ENCODE data around the gene C19orf53. TPM values are rescaled to one million over a fixed set of nuclear protein-coding genes. Genes with fewer than 3 reads are reported as not detected.

C19orf53 gene
- total and polyA plus RNA-seq, 2 donors (not counting 3 experiments of a cell fraction or from before 2014, with no cell fraction given): 113 to 239 TPM

DNA sequence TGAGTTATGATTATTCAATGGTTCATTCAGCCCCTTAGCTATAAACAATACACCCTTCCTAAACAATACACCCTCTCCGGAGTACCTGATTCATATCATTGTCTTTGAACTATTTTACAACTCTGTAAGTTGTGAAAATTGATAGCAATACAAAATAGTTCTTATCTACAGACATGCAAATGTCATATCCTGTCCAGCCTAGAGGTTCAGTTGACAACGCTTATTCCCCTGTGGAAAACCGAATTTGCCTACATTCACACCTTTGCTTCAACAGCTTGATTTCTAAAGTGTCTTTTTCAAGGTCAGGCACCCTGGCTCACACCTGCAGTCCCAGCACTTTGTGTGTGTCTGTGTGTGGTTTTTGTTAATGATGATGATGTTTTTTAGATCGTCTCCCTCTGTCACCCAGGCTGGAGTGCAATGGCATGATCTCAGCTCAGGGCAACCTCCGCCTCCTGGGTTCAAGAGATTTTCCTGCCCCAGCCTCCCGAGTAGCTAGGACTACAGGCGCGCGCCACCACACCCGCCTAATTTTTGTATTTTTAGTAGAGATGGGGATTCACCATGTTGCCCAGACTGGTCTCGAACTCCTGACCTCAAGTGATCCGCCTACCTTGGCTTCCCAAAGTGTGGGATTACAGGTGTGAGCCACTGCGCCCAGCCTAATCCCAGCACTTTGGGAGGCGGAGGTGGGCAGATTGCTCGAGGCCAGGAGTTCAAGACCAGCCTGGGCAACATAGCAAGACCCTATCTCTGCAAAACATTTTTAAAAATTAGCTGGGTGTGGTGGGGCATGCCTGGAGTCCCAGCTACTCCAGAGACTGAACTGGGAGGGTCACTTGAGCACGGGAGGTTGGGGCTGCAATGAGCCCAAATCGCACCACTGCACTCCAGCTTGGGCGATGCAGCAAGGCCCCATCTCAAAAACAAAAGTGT is 9.6 kb downstream of the C19orf53 start:
- ChIA-PET POLR2A (no interaction called here), CTCF (interaction anchor here (0.7 to 4.8 kb wide), 16 partner anchors 10 to 289 kb away, joined by 3 to 62 read pairs (median 4); partner anchors contain the start of genes C19orf53, MISP3 and ZSWIM4)
- no peaks in the 10 kb centered on the region for H3K9me1 ChIP-seq (replicated peaks; ENCODE audit: control insufficient read depth, extremely low read depth, insufficient read depth, low read length)
- dilution Hi-C loops (cut with MboI; ENCODE audit: extremely low pct_ligation_motif_present, low sequenced_read_pairs): no loop called here
- H3K79me2 ChIP-seq (ENCODE audit: control insufficient read depth, insufficient read depth, low read length): no peaks in the 10 kb centered on the region
- no peaks in the 10 kb centered on the region for H3K27me3 ChIP-seq (ENCODE audit: control insufficient read depth in 2 of 2, insufficient read depth in 2 of 2, low read length in 2 of 2)
- no peak overlapping the region for H3K4me3 ChIP-seq (replicated peaks in 1 of 3; ENCODE audit: insufficient read depth in 1 of 3, low read depth in 1 of 3, low read length in 3 of 3)
- FAIRE-seq (peak; percentile 88), DNase-seq (ENCODE audit: low read depth, low spot score) (peak; percentile 58)
- no peak for TF ChIP-seq POLR2A (IDR thresholded peaks at IDR 0.05; ENCODE audit: low read depth, low read length)
- peak; percentile 55 for TF ChIP-seq GATA2 (IDR thresholded peaks at IDR 0.05; ENCODE audit: insufficient read depth, insufficient read length, low read depth, low read length)
- no peak for TF ChIP-seq POLR2AphosphoS5 (IDR thresholded peaks at IDR 0.05; ENCODE audit: insufficient read depth, low read depth, low read length)
- TF ChIP-seq, protein P1, sequence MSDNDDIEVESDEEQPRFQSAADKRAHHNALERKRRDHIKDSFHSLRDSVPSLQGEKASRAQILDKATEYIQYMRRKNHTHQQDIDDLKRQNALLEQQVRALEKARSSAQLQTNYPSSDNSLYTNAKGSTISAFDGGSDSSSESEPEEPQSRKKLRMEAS (IDR thresholded peaks at IDR 0.05; ENCODE audit: insufficient read depth, insufficient read length): no peak
- no peak for TF ChIP-seq MYC (IDR thresholded peaks at IDR 0.05; ENCODE audit: low read depth, low read length)
- TF ChIP-seq EZH2 (IDR thresholded peaks at IDR 0.05; ENCODE audit: borderline replicate concordance, low read depth, low read length, severe bottlenecking): no peak
- TF ChIP-seq JUN (IDR thresholded peaks at IDR 0.05; ENCODE audit: borderline replicate concordance, insufficient read depth, insufficient read length, low read depth): peak; percentile 7
- TF ChIP-seq FOS (IDR thresholded peaks at IDR 0.05; ENCODE audit: borderline replicate concordance, insufficient read depth, low read length): no peak
- TF ChIP-seq, protein P2, sequence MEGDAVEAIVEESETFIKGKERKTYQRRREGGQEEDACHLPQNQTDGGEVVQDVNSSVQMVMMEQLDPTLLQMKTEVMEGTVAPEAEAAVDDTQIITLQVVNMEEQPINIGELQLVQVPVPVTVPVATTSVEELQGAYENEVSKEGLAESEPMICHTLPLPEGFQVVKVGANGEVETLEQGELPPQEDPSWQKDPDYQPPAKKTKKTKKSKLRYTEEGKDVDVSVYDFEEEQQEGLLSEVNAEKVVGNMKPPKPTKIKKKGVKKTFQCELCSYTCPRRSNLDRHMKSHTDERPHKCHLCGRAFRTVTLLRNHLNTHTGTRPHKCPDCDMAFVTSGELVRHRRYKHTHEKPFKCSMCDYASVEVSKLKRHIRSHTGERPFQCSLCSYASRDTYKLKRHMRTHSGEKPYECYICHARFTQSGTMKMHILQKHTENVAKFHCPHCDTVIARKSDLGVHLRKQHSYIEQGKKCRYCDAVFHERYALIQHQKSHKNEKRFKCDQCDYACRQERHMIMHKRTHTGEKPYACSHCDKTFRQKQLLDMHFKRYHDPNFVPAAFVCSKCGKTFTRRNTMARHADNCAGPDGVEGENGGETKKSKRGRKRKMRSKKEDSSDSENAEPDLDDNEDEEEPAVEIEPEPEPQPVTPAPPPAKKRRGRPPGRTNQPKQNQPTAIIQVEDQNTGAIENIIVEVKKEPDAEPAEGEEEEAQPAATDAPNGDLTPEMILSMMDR (IDR thresholded peaks at IDR 0.05; ENCODE audit: extremely low read depth in 1 of 2, insufficient read depth in 1 of 2, low read depth in 1 of 2, low read length in 2 of 2): no peak
- no peaks in the 10 kb centered on the region for H3K9me3 ChIP-seq (replicated peaks; ENCODE audit: control insufficient read depth, insufficient read depth, low read length)
- no peaks in the 10 kb centered on the region for H4K20me1 ChIP-seq (replicated peaks; ENCODE audit: control insufficient read depth, extremely low read depth, insufficient read depth, low read length)
- H2AFZ ChIP-seq (ENCODE audit: low read depth, low read length): peak overlapping the region; percentile 19
- peaks cover 27% of the 10 kb centered on the region for H3K4me1 ChIP-seq (ENCODE audit: control insufficient read depth, extremely low read depth, insufficient read depth, low read length)
- H3K27ac ChIP-seq (ENCODE audit: insufficient read depth, low read depth, low read length): peak overlapping the region; percentile 37
- H3K4me2 ChIP-seq (ENCODE audit: insufficient read depth, low read length): peak overlapping the region; percentile 46
- intact Hi-C loops (cut with micrococcal nuclease): loop anchor here (5.0 kb wide), 1 partner anchor 52 kb away; no protein-coding TSS in a partner anchor
- H3K9ac ChIP-seq (replicated peaks; ENCODE audit: extremely low read depth, insufficient read depth, low read length): no peak overlapping the region
- BruUV-seq (replicated peaks): no TSS peak
- peaks cover 0 to 6% of the 10 kb centered on the region in 2 experiments for H3K36me3 ChIP-seq (ENCODE audit: control insufficient read depth in 2 of 2, extremely low read depth in 1 of 2, insufficient read depth in 2 of 2, low read length in 2 of 2)
